Fibroblast of lung (primary cell): ENCODE data around the gene LTBP1.

ENCODE experiments used
- EZH2 ChIP-seq: IDR thresholded peaks from 2 replicates; pipeline ENCODE4 v1.5.1; 2012; ENCODE audit warnings: low read length, control low read depth, mild to moderate bottlenecking; ENCODE audit errors: missing control alignments
- TF ChIP-seq, protein P1 (sequence below), 2 donors: IDR thresholded peaks in 1 of 2; conservative IDR thresholded peaks in 1 of 2; 1 replicate in 1 of 2; 2 replicates in 1 of 2; pipeline ENCODE4 v1.5.1; 2011 to 2012; ENCODE audit warnings: low read length in 2 of 2, control low read depth in 1 of 2, inconsistent platforms in 1 of 2, low read depth in 1 of 2, mild to moderate bottlenecking in 1 of 2

DNA sequence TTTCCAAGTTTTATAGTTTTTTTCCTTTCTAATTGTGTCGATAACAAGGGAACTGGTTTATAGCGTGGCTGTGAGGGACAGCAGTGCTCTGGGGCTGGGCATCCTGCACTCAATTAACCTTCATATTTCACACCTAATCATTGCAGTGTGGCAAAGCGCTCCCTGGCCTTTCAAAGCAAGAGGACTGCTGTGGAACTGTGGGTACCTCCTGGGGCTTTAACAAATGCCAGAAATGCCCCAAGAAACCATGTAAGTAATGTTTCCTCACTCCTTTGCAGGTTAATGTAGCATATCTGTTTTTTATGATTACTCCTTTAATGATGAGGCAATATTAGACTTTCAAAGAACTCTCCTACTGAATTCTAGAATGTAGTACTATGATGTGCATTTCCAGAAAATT is 270.7 kb downstream of the LTBP1 start:
- TF ChIP-seq, protein P1, sequence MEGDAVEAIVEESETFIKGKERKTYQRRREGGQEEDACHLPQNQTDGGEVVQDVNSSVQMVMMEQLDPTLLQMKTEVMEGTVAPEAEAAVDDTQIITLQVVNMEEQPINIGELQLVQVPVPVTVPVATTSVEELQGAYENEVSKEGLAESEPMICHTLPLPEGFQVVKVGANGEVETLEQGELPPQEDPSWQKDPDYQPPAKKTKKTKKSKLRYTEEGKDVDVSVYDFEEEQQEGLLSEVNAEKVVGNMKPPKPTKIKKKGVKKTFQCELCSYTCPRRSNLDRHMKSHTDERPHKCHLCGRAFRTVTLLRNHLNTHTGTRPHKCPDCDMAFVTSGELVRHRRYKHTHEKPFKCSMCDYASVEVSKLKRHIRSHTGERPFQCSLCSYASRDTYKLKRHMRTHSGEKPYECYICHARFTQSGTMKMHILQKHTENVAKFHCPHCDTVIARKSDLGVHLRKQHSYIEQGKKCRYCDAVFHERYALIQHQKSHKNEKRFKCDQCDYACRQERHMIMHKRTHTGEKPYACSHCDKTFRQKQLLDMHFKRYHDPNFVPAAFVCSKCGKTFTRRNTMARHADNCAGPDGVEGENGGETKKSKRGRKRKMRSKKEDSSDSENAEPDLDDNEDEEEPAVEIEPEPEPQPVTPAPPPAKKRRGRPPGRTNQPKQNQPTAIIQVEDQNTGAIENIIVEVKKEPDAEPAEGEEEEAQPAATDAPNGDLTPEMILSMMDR (conservative IDR thresholded peaks at IDR 0.05 in 1 of 2, IDR thresholded peaks at IDR 0.05 in 1 of 2; ENCODE audit: low read depth in 1 of 2, low read length in 2 of 2): no peak
- no peak for TF ChIP-seq EZH2
